HG02970 (cell line): ENCODE results near the gene VEPH1.

Experiments
- ATAC-seq: cut with Tn5 transposase; IDR thresholded peaks from one replicate; pipeline ENCODE4 v1.9.1; 2021; ENCODE audit warnings: mild to moderate bottlenecking, moderate library complexity, moderate number of reproducible peaks; ENCODE audit not compliant: unreplicated experiment, low FRiP score

The VEPH1 gene

DNA sequence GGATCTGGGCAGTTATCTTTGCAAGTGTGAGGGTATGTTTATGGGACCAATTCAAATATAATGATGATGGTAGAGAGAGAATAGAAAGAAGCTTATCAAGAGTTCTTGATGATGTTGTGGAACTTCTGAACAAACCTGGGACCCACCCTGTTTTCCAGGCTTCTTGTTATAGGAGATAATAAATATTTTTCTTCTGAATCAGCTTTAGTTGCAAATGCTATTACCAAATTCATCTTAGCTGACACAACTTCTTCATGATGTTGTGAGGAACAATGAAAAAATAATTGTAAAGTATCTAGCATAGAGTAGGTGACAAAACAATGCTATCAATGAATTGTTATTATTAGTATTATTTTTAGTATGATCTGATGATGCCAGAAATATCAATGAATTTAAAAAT, 110.1 kb downstream of the VEPH1 start:
- no peak for ATAC-seq

DNA sequence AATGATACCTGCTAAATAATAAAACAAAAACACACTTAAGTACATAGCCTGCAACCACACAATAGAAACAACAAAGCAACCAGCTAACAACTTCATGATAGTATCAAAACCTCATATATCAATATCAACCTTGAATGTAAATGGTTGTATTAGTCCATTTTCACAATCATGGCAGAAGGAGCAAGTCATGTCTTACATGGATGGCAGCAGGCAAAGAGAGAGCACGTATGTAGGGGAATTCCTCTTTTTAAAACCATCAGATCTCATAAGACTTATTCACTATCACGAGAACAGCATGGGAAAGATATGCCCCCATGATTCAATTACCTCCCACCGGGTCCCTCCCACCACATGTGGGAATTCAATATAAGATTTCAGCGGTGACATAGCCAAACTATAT, 111.1 kb downstream of the VEPH1 start:
- no peak for ATAC-seq

DNA sequence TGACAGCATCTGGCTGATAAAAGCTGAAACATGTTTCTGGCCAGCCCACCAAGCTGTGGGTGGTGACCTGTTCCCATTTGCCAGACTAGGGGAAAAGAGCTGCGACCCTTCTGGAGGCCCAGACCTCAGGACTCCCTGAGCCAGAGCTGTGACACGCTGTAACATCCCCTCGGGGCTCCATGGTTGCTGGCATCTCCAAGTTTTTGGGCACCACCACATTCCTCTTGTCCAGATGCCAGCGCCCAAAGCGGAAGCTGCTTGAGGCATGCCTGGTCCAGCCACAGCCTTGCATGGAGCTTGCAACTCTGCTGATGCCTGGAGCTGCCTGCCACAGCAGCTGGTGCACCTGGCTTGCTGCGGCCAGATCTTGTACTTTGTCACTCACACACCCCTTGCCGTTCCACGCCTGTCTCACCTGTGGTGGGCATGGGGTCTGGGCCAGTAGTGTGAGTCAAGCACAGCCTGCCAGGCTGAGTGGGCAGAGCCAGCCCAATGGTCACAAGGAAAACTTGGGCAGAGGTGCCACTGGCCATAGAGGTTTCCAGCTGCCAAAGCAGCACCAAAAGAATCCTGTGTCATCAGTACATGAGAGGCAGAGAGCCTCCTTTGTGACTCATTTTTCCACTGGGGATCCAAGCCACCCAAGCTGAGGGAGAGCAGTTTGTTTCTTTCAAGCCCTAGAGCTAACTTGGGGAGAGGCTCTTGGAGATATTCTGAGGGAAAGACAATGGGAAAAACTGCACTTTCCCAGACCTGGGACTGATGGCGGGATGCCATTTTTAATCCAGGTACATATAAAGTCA, 112.3 kb downstream of the VEPH1 start:
- ATAC-seq, result no peak

DNA sequence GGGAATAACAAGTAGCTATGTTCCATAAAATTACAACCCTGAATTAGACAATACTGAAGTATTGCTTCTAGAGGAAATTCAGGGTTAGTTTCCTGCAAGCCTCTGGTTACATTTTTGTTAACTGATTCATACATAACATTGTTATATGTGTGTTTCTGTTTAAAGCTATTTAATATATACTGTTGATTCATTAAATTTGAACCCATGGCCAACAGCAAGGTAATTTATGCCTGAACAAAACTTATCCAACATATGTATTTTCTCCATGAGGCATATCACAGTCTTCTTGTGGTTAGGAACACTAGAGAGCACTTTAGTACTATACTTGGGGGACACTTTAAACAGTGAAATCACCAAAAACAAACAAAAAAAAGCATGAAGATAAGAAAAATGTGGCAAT, 114.2 kb downstream of the VEPH1 start:
- ATAC-seq, result no peak

DNA sequence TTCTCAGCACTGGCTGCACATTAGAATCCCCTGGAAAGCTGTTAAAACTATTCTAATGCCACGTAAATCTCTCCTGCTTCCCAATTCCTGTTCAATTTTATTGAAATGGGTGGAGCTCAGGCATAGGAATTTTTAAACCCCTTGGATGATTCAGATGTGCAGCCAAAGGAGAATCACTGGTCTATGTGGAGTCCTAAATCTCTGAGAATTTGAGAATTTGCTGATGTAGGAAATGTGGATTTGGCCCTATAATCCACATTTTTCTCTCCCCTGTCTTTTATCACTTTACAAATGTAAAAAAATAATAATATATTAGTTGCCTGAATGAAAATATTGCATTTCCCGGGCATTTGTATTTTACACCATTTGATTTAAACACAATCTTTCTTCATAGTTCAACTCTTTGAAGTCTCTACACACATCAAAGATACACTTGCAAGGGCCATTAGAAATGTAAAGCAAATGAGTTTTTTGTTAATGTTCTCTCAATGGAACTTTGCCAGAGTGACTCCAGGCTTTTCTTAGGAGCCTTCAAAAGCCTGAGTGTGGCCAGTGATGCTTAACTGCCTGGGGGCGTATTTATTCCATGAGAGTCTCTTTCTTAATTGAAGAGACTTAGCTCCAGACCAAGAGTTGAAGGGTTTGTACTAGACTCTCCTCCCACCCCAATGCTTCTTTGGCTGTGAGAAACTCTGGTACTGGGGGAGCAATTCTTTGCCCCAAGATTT, 115.3 kb downstream of the VEPH1 start:
- ATAC-seq, result no peak

DNA sequence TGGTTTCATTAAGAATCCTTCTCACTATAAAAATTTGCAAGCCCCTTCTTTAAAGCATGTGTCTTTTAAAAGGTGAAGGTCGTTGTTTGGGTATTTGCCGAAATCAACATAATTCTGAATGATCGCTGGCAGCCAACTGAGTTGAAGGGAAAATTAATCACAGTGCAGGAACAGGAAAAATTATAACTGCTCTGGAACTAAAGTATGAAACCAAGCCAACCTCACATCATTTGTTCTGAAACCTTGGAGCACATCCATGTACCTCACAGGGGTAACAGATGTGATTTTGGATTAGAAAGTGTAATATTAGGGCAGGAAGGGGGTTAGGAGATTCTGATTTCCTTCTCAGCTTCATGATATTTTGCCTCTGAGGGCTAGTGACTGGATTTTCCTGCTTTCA, 118.7 kb downstream of the VEPH1 start:
- ATAC-seq, result no peak

DNA sequence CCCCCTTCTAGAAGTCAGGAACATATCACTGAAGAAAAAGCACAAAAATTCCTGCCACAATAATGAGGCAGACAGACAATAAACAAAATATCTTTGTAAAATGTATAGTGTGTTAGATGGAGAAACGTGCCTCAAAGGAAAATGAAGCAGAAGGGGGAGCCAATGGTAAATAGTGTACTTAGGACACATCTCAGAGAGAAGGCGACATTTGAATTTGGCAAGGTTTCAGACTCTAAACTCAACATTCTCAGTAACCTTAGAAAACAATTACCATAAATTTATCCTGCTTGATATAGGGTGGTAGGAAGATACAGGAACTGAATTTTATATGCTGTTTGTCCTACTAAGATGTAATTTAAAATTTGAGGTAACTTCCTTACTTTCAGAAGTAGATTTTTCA, 119.2 kb downstream of the VEPH1 start:
- no peak for ATAC-seq

DNA sequence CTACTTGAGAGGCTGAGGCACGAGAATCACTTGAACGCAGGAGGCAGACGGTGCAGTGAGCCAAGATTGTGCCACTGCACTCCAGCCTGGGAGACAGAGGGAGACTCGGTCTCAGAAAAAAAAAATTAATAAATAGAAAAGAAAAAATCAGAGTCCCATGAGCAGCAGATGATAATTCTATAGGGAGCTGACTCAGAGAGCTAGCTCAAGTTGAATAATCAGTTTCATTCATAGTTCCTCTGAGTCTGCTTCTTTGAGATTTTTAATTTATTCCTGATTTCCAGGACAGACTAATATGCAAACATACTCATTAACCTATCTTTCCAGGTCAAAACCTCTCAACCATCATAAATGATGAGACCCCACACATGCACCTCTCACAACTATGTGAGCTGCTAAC, 121.6 kb downstream of the VEPH1 start:
- ATAC-seq, result no peak

DNA sequence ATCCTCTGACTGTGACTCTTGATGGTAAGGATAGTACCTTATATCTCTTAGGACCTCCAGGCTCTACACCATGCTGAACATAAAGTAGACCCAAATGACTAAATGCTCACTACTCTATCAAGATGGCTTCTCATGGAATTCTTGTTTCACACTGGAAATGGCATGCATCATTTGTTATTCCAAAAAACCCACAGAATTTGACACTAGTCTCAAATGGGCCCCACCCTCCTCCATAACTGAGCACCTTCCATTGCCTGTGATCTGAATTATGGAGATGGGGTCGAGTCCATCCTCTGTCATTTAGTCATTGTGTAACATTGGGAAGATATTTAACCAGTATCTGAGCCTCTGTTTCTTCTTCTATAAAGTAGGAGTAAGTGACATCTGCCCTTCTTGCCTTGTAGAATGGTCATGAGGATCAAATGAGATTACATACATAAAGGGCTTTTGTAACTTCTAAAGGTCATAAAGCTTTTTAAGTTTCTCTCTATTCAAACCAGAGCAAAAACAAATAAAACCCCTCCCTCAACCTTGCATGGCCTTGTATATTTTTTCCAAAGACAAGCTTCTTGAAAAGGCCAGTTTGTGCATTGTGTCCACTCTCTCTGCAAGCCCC, 123.6 kb downstream of the VEPH1 start:
- ATAC-seq, result no peak

DNA sequence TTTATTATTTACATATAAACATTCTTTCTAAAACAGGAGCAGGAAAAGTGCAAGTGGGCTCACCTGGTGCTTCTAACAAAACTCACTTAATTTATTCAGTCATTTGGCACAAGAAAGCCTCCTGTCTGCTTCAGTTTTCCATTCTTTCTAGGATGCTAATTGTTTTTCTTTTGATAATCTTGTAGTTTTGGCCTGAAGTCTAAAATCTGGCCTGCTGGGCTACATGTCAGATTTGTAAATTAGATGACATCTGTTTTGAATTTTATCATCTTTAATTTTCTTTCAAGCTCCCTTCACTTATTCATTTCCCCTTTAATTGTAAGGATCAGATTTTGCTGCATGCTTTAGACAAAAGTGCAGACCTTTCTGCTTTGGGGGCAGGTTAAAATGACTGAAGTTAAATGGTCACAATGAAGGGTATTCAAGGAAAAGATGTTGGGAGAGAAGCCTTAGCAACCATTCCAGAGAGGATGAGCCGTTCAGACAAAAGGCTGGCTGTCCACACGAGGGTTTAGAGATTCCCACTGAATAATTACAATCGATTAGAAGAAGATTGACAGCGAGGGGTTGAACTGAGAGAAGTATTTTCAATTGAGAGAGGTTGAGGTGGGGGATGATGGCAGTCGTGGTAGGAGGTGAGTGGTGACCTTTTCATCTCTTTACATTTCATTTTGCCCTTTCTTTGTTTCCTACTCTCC, 126.5 kb downstream of the VEPH1 start:
- no peak for ATAC-seq

DNA sequence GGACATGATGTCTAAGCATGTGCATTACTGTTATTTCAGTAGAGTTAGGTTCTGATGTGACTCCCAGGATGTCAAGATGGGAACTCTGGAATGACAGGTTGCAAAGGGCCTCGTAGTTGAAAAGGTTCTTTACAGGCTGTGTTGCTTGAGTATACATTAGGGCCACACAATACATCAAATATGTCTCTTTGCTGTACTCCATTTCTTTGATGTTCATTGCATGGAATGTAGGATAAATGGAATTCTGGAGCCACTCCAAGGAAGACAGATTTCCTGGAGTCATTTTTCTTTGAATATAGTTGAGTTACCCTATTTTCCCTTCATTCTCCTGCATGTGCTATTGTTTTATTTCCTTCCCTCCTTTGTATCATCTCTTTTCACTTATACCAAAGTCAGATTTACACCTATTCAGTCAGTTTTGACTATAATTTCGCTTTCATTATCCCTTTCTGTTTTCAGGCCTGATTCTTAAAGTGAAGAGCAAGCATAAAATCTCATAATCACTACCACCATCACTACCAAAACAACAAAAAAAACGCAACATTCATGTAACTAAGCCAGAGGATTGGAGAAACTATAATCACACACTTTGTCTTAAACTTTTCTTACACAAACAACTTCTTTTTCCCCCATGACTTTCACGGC, 127.8 kb downstream of the VEPH1 start:
- ATAC-seq, result no peak

DNA sequence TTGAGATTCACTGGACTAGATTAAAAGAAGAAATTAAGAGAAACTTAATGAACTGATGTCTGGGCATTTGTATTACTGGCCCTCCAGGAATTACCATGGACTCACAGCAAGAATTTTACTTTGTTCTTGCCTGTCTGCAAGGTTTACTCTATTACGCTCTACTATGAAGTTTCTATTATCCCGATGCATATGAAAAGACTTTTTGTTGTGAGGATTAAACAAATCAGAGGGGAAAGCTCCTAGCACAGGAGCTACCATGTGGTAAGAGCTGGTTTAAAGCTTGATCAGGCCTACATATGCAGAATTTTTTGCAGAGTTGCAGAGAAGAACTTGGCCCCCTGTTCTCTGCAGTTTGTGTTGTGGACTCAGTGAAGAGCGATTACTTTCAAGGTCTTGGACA, 128.3 kb downstream of the VEPH1 start:
- ATAC-seq, result no peak

DNA sequence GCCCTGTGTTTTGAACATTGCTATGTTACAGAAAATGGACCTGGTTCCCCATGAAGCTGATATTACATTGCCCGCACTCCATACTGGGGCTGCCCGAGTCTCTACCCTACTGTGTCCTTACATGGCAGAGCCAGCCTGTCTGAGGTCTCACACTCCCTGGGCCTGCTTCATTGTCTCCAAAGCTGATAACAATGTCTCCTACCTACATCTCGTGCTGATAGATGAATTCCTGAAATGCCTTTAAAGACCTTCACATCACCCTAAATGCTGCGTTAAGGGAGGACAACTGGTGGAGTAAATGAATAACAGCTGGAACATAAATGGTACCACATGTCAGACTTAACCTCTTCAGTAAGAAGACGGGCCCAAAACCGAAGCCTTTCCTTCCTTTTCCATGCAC, 129.4 kb downstream of the VEPH1 start:
- no peak for ATAC-seq

DNA sequence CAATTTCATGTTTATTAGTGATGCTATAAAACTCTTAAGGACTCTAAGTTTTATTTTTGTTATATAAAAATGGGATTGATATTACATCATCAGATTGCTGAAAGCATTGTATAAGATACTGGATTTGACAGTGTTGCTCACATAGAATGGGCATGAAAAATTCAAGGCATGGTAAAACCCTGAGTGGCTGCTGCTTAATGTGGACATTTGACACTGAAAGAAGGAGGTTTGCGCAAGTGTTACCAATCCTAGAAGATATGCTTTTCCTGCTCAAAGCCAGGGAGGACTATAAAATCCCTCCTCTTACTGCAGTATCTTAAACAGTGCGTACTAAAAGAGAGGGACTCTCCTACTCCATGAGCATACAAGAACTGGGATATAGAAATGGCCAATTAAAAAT, 132.3 kb downstream of the VEPH1 start:
- ATAC-seq, result no peak

DNA sequence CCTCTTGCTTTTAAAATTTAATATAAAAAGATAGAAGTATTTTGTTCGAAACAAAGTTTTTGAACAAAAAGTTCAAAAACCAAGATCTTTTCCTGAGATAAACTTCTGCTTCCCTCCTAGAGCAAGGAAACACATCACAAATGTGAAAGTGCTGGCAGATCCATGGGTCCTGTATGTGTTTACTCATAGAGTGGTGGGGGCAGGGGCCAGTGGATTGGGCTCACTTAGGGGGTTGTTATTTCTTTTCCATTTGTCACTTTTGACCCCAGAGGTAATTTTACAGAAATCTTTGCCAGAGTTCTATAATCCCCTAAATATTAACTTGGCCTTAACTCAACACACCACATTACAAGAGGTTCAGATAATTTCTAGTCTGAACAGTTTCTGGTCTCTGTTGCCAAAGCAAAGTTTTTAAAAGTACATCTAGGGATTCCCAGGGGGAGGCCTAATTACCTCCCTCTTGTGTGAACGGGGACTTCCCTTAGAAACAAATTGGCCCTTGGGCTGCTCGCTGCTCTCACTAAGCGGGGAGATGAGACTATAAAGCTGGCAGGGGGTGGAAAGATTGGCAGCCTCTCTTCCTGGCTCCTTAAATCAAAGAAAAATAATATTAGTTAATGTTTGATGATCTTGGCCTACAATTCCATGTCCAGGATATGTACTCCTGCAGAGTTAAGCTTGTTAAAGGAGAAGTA, 133.3 kb downstream of the VEPH1 start:
- ATAC-seq, result no peak

DNA sequence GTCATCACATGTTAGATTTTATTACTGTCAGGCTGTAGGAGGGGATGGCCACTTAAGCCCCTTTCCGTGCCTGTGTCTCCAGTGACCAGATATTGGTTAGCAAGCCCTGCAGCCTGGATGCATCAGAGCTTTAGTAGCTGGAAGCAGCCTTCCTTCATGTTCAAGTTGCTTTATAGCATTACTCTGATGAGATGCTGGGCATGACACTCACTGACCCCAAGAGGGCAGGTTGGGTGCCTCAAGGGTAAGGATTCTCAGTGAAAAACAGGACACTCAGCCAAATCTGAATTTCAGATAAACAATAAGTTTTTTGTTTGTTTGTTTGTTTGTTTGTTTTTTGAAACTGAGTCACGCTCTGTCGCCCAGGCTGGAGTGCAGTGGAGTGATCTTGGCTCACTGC, 135.0 kb downstream of the VEPH1 start:
- ATAC-seq, result no peak

DNA sequence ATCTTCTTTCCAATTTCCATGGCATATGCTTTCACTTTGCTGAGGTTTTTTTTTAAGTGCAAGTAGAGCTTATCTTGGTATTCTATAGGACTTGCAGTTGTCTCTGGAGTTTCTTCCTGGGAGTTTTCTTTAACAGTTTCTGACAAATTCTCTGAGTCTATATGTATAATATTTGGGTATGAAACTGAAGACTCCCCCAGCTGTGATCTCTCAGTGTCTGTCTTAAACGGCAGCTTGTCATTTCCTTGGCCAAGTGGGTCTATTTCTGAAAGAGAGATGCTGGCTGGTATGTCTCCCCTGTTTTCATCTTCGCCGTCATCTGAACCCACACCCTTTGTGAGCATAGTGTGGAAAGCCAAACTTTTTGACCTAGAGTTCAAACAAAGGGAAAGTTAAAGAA, 139.8 kb downstream of the VEPH1 start:
- no peak for ATAC-seq

DNA sequence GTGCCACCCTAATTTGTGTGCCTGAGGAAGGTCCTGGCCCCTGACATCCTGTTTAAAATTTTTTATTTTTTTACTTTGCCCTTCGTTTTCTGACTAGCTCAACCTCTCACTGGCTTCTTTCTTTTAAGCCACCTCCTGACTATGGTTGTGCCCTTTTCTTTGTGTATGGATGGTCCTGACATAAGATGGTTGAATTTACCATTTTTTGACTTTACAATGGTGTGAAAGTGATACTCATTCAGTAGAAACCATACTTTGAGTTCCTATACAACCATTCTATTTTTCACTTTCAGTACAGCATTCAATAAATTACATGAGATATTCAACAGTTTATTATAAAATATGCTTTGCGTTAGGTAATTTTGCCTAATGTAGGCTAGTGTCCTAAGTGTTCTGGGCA, 140.9 kb downstream of the VEPH1 start:
- ATAC-seq, result no peak

DNA sequence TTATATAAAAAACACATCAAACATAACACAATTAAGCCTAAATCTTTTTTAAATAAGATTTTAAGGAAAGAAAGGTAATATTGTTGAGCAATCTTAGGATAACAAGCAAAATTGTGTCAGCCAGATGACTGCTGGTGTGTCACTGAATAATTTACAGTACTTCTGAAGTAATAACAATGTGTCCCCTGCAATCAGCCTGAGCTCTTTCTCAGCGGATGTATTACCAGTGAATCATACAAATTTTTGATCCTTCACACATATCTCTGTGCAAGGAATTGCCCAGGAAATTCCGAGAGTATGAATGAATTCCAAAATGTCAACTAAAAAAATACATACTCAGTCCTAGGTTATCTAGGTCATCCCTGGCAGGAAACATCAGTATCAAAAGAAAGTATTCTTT, 143.2 kb downstream of the VEPH1 start:
- ATAC-seq, result no peak

DNA sequence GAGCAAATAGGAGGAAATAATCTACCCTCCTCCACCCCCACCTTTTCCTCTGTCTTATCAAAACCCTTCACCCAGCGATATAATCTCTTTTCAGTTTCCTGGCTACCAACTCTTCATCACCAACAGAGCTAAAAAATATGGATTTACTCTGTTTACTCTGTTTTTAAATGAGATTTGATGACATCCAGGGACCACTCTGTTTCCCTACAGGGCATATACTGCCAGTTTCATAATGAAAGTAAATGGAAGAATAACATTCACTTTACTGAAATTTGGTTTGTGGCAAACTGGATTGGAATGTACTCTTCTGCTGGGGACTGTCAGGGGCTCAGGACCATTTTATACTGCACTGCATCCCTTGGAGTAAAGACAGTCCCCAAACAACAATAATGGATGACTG, 146.7 kb downstream of the VEPH1 start:
- no peak for ATAC-seq
